IPS DF 6.9 (cell line): ENCODE data around the gene CNTN2.

Experiments
- DNase-seq: peaks from one replicate; pipeline ENCODE4 v3.0.0-alpha.2; 2013; ENCODE audit warnings: low read depth, low spot score
- H3K27ac ChIP-seq: one replicate; pipeline ENCODE4 v1.5.1; 2013; ENCODE audit warnings: low read length, control low read depth
- H3K27me3 ChIP-seq: 2 replicates; pipeline ENCODE4 v1.6.1; 2013; ENCODE audit warnings: mild to moderate bottlenecking, low read length; ENCODE audit not compliant: control insufficient read depth, insufficient read depth
- H3K36me3 ChIP-seq: 2 replicates; pipeline ENCODE4 v1.6.1; 2013; ENCODE audit warnings: low read length; ENCODE audit not compliant: control insufficient read depth, insufficient read depth
- H3K4me1 ChIP-seq: 2 replicates; pipeline ENCODE4 v1.6.1; 2013; ENCODE audit warnings: low read length; ENCODE audit not compliant: control insufficient read depth, insufficient read depth
- H3K4me3 ChIP-seq: 2 replicates; pipeline ENCODE4 v1.5.1; 2013; ENCODE audit warnings: mild to moderate bottlenecking, low read length
- H3K9me3 ChIP-seq: 2 replicates; pipeline ENCODE4 v1.6.1; 2013; ENCODE audit warnings: low read length, inconsistent platforms; ENCODE audit not compliant: control insufficient read depth, insufficient read depth
- WGBS: extraction: QIAGEN DNeasy Blood & Tissue Kit; methylation state at CpG from one replicate; pipeline ENCODE4 v1.1.7; 2013; ENCODE audit warnings: mixed read lengths, missing lambda C conversion rate; ENCODE audit not compliant: insufficient read length, insufficient coverage; 5-methylcytosine and 5-hydroxymethylcytosine counted together

The CNTN2 gene, protein sequence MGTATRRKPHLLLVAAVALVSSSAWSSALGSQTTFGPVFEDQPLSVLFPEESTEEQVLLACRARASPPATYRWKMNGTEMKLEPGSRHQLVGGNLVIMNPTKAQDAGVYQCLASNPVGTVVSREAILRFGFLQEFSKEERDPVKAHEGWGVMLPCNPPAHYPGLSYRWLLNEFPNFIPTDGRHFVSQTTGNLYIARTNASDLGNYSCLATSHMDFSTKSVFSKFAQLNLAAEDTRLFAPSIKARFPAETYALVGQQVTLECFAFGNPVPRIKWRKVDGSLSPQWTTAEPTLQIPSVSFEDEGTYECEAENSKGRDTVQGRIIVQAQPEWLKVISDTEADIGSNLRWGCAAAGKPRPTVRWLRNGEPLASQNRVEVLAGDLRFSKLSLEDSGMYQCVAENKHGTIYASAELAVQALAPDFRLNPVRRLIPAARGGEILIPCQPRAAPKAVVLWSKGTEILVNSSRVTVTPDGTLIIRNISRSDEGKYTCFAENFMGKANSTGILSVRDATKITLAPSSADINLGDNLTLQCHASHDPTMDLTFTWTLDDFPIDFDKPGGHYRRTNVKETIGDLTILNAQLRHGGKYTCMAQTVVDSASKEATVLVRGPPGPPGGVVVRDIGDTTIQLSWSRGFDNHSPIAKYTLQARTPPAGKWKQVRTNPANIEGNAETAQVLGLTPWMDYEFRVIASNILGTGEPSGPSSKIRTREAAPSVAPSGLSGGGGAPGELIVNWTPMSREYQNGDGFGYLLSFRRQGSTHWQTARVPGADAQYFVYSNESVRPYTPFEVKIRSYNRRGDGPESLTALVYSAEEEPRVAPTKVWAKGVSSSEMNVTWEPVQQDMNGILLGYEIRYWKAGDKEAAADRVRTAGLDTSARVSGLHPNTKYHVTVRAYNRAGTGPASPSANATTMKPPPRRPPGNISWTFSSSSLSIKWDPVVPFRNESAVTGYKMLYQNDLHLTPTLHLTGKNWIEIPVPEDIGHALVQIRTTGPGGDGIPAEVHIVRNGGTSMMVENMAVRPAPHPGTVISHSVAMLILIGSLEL

DNA sequence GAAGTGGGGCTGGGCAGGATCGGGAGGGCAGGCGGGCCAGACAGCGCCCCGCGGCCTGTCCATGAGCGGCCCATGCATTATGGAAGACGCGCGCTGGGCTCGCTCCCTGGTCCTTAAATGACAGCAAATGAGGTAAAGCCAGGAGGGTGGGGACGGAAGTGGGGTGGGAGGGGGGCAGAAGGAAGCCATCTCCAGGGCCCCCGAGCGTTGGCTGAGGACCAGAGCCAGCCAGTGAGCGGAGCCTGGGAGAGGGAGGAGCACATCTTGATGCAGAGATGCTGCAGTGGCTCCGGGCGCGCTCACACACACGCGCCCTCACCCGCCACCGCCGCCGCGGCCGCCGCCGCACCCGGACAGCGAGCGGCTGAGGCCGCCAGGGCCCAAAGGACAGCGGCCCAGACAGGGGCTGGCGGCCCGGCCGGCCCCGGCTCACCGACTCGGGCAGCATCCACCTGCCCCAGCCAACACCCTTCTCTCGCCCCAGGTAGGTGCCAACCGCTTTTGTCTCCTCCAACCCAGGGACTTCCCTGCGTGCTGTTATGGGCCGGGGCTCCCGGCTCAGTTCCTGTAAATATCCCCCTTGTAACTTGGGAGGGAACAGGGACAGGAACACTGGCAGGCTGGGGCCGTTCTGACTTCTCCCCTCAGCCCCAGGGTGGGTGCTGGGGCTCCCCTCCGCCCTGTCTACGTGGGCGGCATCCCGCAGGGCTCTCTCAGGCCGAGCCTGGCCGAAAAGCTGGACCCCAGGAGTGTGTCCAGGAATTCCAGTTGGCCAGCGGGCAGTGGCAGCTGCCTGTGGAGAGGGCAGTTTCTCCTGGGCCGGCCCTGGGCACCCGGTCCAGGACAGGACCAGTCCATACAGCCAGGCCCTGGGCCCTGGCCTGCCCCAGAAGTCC lies at the start of gene CNTN2:
CNTN2 (plus strand) TSS at position 302 of the 896 bp plus-strand sequence. CDS start 9,974 bp downstream, outside the sequence.
- Histone ChIP-seq H3K36me3 (no peaks in the 10 kb centered on the region), H3K27ac (no peak within 1 kb of the TSS), H3K27me3 (peaks cover 6% of the 10 kb centered on the region; the same call in 1 of the 2 replicates), H3K4me1 (peaks cover 22% of the 10 kb centered on the region), H3K4me3 (peak within 1 kb of the TSS; percentile 11; the same call in 1 of the 2 replicates), H3K9me3 (no peaks in the 10 kb centered on the region)
- no peak for DNase-seq
- WGBS, result no CpG with 5 or more reads among the region's 53 CpGs

DNA sequence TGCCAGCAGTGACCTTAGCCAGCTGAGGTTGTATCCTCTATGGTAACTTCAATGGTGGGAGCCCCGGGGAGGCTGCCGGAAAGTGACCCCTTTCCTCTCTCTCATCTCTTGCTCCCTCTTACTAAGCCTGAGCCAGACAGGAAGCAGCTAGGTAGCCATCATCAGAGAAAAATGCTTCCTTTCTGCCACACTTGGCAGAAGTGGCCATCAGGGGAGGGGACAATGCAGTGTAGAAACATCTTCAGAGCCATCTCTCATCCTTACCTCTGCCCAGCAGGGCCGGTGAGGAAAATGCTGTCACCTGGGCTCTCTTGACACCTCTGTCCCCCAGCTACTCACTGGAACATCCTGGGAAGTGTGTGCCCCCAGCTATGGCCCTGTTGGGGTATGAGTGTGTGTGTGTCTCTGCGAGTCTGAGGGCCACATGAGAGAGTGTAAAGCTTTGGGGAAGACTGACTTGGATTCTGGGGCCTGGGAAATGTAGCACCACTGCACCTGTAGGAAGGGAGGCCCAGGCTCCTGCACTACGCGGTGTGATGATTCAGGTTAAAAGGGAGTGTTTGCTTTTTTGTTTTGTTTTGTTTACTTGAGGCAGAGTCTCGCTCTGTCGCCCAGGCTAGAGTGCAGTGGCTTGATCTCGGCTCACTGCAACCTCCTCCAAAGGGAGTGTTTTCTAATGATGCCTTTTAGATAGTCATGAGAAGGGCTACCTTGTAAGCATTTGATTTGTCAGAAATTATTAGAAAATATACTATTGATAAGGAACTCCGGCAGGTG lies 48.7 kb upstream of the CNTN2 start:
- no peak overlapping the region for H3K4me3 ChIP-seq
- peaks cover 17% of the 10 kb centered on the region for H3K4me1 ChIP-seq
- no peaks in the 10 kb centered on the region for H3K36me3 ChIP-seq
- H3K9me3 ChIP-seq, result no peaks in the 10 kb centered on the region
- no CpG with 5 or more reads among the region's 10 CpGs for WGBS
- DNase-seq, result no peak
- H3K27me3 ChIP-seq, result no peaks in the 10 kb centered on the region
- no peak overlapping the region for H3K27ac ChIP-seq

DNA sequence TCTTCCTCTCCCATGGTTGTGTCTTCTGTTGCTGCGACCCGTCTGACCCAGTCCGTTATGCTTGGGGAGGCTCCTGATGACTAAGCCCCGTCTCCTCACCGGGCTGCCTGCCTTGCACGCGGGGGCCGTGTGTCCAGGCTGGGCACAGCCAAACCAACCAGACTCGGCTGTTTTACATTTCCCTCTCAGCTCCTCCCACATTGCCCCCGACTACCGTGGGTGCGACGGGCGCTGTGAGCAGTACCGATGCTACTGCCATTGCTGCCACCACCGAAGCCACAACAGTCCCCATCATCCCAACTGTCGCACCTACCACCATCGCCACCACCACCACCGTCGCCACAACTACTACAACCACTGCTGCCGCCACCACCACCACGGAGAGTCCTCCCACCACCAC lies 46.0 kb upstream of the CNTN2 start:
- Histone ChIP-seq H3K9me3 (no peaks in the 10 kb centered on the region), H3K36me3 (no peaks in the 10 kb centered on the region), H3K27ac (no peak overlapping the region), H3K4me3 (no peak overlapping the region), H3K4me1 (peaks cover 2% of the 10 kb centered on the region; the same call in 1 of the 2 replicates), H3K27me3 (no peaks in the 10 kb centered on the region)
- DNase-seq, result no peak
- no CpG with 5 or more reads among the region's 22 CpGs for WGBS

DNA sequence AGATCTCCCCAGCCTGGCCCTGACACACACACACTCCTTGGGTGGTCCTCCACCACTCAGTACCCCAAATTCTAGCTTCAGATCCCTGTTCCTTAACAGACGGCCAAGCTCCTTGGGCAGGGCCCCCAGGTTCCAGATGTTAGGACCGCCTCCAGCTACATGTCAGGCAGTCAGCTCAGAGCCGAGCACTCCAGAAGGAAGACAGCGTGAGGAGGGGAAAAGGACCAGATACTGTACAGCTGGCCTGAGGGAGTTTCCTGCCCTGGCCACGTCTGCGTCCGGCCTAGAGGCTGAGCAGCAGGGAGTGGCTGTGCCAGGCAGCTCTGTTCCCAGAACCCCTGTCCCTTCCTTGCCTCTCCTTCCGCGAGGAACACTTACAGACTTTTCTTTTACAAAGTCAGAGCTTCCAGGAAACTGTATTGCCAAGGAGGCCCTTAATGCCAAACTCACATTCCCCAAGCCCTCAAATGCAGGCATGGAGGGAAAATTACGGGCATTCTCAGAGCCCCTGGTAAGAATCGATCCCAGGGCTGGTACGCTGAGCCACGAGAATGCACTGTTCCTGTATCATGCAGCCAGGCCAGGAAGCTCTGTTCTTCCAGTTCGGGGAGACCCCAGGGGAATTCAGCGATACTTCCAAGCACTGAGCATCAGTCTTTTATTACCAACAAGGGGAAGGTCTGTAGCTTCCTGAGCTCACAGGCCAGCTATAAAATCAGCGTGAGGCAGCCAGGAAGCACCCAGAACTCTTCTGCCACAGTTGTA lies 45.2 kb upstream of the CNTN2 start:
- Histone ChIP-seq H3K27me3 (no peaks in the 10 kb centered on the region), H3K4me3 (no peak overlapping the region), H3K36me3 (no peaks in the 10 kb centered on the region), H3K9me3 (no peaks in the 10 kb centered on the region), H3K27ac (no peak overlapping the region), H3K4me1 (0 out of 2 replicates have a peak, but pooled peaks cover 3% of the 10 kb centered on the region)
- no CpG with 5 or more reads among the region's 16 CpGs for WGBS
- no peak for DNase-seq

DNA sequence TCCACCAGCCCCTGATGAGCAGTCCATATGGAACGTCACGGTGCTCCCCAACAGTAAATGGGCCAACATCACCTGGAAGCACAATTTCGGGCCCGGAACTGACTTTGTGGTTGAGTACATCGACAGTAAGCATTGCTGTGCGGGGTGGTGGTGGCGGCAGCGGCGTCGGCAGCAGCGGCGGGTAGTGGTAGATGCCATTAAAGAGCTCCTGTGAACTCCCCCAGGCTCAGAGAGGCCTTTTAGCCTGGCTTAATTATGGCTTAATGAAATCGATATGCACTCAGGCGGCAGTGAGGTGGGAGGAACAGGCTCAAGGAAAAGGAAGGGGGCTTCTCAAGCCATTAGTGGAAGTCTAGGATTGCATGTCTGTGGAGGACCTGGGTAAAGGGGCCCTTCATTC lies 41.9 kb upstream of the CNTN2 start:
- DNase-seq, result no peak
- H3K27me3 ChIP-seq, result no peaks in the 10 kb centered on the region
- no peak overlapping the region for H3K27ac ChIP-seq
- H3K36me3 ChIP-seq, result no peaks in the 10 kb centered on the region
- 0 out of 2 replicates have a peak, but pooled peaks cover 3% of the 10 kb centered on the region for H3K4me1 ChIP-seq
- H3K9me3 ChIP-seq, result no peaks in the 10 kb centered on the region
- no peak overlapping the region for H3K4me3 ChIP-seq
- no CpG with 5 or more reads among the region's 14 CpGs for WGBS

DNA sequence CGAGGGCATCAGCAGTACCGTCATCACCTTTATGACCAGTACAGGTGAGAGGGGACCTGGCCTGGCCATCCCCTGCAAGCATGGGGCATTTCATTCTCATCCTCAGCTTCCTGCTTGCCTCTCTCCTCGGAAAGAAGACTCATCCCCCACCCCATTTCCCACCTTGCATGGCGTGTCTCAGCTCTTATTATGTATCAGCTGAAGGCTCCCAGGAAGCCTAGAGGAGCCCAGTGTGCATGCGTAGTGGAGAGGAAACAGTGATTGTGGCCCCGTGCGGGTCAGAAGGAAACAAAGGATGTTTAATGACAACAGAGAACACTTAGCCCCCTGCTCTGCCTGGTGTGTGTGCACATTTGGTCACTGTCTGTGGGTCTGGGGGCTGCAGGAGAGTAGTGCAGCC lies 40.3 kb upstream of the CNTN2 start:
- DNase-seq, result no peak
- Histone ChIP-seq H3K9me3 (no peaks in the 10 kb centered on the region), H3K27me3 (no peaks in the 10 kb centered on the region), H3K27ac (no peak overlapping the region), H3K36me3 (no peaks in the 10 kb centered on the region), H3K4me1 (0 out of 2 replicates have a peak, but pooled peaks cover 3% of the 10 kb centered on the region), H3K4me3 (no peak overlapping the region)
- no CpG with 5 or more reads among the region's 7 CpGs for WGBS

DNA sequence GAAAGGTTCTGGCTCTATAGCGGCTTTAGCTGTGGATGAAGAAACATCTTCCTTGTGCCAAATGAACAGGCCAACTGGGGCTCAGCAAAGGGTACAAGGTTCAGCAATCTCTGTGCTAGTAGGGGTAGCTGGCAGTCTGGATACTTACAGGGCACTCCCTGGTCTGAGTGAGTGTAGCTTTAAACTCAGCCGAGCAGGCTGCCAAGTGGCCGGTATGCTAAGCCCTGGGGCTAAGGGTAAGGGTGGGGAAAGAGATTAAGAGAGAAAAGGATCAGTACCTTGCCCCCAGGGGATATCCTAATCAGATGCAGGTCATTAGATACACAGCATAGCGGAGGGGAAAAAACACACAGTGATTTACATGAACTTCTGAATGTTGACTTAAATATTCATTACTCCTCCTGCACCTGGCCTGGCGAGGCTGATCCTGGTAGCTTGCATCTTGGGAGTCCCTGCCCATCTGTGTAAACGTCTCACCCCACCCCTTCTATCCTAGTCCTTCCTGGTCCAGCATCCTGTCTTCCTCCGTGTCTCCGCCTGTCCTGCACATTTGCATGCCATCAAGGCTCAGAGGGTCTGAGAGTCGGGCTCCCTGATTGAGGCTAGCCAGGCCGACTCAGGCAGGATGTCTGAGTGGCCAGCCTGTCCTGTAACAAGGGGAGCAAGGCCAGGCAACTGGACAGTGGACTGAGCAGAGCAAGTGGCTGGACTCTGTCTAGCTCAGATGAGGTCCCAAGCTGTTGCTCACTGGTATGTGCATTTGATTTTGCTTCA lies 39.5 kb upstream of the CNTN2 start:
- Histone ChIP-seq H3K36me3 (no peaks in the 10 kb centered on the region), H3K4me1 (0 out of 2 replicates have a peak, but pooled peaks cover 3% of the 10 kb centered on the region), H3K27me3 (no peaks in the 10 kb centered on the region), H3K4me3 (no peak overlapping the region), H3K9me3 (no peaks in the 10 kb centered on the region), H3K27ac (no peak overlapping the region)
- no peak for DNase-seq
- WGBS, result no CpG with 5 or more reads among the region's 10 CpGs

DNA sequence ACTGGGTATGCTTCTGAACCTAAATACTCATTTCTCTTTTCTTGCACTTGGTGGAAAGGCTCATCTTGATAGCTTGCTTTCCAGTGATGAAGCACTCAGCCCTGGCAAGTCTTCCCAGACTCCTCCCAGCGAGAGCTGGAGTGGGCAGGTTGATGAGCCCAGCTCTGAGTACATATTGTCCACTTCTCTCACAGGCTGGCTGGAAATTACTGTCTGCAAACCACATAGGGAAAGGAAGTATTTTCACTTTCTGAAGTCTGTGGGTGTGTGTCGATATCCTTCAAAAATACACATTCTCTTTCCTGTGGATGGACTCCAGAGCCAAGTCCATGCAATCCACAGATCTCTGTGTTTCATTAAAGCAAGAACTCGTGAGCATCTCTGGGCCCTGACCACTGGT lies 38.7 kb upstream of the CNTN2 start:
- Histone ChIP-seq H3K36me3 (no peaks in the 10 kb centered on the region), H3K4me3 (no peak overlapping the region), H3K27ac (no peak overlapping the region), H3K4me1 (0 out of 2 replicates have a peak, but pooled peaks cover 3% of the 10 kb centered on the region), H3K9me3 (no peaks in the 10 kb centered on the region), H3K27me3 (no peaks in the 10 kb centered on the region)
- no CpG with 5 or more reads among the region's 3 CpGs for WGBS
- DNase-seq, result no peak
